ENCODE measurements around the gene SLC7A6OS. TPM values are rescaled to one million over a fixed set of nuclear protein-coding genes. Genes with fewer than 3 reads are reported as not detected.

Gene SLC7A6OS
- 14.5 TPM for total RNA-seq
- long read RNA-seq, full-length matches to known transcripts: 10 of 21 reads
- long read RNA-seq, partial matches to known transcripts: 0 of 21 reads
- long read RNA-seq, other reads (novel, unspliced or antisense): 11 of 21 reads

DNA sequence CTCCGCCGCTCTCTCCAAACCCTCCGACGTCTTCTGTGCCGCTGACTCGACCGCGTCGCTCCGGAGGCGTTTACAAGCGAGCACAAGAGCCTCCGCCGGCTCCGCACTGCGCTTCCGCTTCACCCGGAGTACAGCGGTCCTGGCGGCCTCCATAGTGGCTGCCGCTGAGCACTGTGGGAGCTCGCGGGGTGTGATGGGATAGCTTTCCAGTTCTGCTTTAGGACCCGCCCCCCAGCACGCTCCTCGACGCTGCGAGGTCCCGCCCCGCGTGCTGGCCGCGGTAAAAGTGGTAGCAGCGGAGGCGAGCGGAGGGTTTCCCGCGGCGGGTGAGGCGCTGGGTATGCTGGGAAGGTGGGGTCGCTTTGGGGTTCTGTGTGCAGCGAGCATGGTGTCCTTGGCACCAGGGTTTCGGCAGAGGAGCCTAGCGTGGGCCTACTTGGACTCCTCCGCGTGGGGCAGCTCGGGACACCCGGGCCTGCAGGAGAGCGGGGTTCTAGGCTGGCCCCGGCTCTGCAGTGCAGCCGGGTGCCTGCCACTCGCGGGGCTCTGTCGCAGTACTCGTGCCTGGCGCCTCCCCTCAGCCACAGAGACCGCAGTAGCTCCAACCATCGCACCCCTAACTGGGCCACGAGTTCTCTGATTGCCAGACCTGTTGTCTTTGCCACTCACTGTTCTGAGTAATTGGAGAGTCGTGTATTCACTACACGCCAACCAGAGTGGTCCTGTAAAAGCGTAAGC lies at the start of gene SLC7A6OS, which contains the start of gene PRMT7:
Gene SLC7A6OS, minus strand, starts transcription at position 173 of the 738 bp plus-strand sequence. Its CDS starts 20 bp downstream, at position 153.
Gene PRMT7, plus strand, starts transcription at position 246 of the 738 bp plus-strand sequence. CDS start 4,961 bp downstream, outside the sequence.
- intact Hi-C loops (cut with DNase I): loop anchor here (1.0 to 5.0 kb wide), 2 partner anchors 47 to 64 kb away; partner anchors contain the start of genes PLA2G15 and SLC7A6
- DNase-seq (ENCODE audit: low spot score): peak; percentile 97

DNA sequence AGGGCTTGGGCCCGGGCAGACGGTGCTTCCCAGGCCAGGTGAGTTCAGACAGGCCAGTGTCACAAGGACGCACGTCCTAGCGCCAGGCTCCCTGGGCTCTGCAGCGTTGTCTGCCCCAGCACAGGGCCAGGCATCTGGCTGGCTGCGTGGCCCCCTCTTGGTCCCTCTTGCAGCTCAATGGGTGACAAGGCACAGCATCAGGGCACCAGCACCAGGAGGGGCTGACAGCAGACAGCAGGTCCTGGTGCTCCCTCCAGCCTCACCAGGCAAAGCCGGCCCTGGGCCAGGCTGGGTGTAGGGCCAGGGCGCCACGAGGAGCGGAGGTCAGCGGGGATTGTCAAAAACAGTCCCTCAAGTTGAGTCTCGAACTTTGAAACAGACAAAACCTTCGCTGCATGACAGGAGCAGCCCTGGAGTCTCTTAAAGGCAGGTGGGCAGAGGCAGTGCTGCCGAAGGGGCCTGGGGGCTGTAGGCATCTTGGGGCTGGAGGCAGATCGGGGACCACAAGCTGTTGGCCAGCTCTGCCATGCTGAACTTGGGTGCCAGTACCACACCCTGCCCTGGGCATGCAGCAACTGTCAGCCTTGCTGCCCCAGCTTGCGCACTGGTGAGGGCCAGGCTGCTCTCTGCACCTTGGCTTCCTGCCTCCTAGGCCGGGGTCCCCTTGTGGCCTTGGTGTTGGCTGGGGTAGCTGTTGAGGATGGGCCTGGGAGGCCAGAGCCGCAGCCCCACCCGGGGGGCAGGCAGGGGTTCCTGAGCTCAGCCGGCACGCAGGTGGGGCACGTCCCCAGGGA lies 48.8 kb upstream of the SLC7A6OS start:
- intact Hi-C loops (cut with DNase I): no loop called here
- no peak for DNase-seq (ENCODE audit: low spot score)

DNA sequence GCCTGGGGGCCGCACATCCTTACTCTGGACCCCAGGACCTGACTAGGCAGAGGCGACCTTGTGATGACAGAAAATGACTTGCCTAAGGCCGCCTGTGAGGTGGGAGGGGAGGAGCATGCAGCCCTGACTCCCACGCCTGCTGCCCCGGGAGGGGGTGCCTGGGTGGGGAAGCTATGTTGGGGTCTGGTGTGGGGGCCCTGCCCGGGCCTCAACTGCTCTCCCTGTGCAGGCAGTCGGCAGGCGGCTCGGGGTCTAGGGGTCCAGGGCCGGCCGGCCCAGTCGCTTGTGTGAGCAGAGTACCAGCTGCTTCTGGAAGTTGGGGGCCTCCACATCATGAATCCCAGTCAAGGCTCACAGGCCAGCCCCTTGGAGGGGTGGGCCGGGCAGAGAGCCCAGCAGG lies 48.2 kb upstream of the SLC7A6OS start:
- intact Hi-C loops (cut with DNase I): no loop called here
- no peak for DNase-seq (ENCODE audit: low spot score)

DNA sequence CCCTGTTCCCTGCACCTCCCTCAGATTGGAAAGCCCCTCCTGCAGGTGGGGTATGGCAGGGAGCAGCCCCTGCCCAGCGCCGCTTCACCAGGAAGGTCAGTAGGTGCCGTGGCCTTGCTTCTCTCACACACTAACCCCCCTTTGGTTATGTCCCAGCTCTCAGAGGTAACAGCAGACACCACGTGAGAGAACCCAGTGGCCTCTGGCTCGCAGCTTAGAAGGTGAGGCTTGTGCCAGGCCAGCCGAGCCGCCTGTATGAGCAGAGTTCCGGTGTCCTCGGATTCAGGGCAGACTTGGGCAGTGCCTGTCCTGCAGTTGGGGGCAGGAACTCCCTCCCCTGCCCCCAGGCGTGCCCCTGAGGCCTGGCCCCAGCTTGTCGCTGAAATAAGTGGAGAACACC lies 47.2 kb upstream of the SLC7A6OS start:
- intact Hi-C loops (cut with DNase I): no loop called here
- no peak for DNase-seq (ENCODE audit: low spot score)

DNA sequence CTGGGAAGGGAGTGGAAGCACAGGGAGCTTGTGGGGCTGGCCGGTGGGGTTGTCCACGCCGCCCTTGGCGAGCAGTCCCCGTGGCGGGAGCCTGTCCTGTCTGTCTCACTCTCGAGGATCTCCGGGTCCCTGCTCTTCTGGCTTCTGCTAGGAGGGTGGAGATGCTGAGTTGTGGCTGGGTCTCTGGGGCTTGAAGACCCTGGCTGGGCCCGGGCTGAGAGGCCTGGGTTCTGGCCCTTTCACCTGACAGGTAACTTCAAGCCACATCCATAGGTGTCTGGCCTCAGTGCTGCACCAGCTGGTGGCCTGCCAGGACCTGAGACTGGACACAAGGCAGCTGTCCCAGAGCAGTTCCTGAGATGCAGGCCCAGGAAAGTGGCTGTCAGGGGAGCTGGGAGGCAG lies 46.8 kb upstream of the SLC7A6OS start:
- intact Hi-C loops (cut with DNase I): no loop called here
- DNase-seq (ENCODE audit: low spot score): no peak

DNA sequence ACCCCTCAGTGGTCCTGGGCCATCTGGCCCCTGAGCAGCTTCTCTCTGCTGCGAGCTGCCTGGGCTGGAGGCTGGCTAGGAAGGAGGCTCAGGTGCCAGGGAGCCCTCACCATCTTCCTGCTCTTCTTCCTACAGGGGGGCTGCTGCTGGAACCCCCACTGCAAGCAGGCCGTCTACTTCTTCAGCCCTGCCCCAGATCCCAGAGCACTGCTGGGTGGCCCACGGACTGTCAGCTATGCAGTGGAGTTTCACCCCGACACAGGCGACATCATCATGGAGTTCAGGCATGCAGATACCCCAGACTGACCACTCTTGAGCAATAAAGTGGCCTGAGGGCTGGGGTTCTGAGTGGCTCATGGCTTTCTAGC lies 46.2 kb upstream of the SLC7A6OS start:
- no peak for DNase-seq (ENCODE audit: low spot score)
- intact Hi-C loops (cut with DNase I): no loop called here

DNA sequence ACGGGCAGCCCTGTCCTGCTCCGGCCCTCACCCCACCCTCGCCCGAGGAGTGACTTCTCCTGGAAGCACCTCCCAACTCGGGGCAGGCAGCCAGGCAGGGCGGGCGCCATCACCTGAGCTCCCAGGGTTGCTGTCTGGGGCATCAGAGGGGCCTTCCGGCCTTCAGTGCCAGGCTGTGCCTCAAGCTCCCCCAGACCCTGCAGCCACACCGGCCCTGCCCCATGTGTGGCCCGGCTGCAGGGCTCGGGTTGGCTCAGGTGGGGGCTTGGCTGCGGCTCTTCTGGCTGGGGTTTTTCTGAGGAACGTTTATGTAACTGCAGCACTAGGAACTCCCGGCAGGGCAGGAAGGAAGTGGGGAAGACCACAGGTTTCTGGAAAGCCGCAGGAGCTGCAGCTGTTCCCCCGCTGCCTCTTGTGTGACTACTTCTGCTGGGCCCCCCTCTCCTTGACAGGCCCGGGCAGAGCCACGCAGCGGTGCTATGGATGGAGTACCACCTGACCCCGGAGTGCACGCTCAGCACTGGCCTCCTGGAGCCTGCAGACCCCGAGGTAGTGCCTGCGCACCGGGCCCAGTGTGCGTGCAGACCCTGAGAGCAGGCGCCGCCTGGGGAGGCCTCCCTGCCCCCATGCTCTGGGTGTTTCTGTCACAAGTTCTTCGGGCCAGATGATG lies 45.6 kb upstream of the SLC7A6OS start:
- intact Hi-C loops (cut with DNase I): no loop called here
- no peak for DNase-seq (ENCODE audit: low spot score)

DNA sequence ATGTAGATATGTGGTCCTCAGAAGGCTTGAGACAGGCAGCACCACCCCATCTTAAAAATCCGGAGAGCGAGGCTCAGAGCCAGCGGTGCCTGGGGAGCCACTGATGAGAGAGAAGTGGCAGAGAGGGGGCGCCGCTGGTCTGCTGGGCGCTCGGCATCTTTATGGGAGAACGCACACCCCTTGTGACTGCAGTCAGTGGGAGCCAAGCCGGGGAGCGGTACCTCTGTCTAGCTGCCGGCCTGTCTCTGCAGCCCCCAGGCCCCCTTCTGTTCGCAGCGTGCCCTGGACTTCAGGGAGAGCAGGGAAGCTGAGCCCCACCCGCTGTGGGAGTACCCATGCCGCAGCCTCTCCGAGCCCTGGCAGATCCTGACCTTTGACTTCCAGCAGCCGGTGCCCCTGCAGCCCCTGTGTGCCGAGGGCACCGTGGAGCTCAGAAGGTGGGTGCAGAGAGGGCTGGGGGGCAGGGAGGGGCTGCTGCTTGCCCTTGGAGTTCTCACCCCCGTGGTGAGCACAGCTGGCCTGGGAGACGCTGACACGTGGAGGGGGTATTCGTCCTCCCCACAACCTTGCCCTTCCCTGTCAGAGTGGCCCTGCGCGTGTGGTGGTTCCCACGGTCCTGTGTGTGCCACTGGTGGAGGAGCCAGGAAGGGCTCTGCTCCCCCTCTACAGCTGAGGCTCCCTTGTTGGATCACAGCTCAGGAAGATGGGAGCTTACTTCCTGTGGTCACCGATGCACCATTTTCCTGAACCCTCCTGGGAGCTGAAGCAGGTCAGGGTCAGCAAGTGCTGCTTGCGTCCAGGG lies 44.9 kb upstream of the SLC7A6OS start:
- intact Hi-C loops (cut with DNase I): no loop called here
- no peak for DNase-seq (ENCODE audit: low spot score)

DNA sequence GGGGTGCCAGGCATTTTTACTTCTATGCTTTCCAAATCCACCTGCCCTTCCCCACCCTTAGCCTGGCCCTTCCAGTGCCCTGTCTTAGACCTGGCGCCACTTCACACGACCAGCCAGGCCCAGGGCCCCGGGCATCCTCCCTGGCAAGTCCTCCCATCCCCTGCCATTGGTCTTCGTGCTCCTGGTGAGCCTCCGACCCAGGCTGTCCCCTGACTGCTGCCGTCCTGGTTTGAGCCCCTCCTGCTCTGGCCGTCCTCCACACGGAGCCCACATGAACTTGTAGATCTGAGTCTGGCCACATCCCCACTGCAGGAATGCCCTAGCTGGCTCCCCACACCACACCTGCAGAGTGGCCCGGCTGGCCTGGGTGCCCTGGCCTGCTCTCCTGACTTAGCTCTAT lies 44.1 kb upstream of the SLC7A6OS start:
- intact Hi-C loops (cut with DNase I): no loop called here
- no peak for DNase-seq (ENCODE audit: low spot score)

DNA sequence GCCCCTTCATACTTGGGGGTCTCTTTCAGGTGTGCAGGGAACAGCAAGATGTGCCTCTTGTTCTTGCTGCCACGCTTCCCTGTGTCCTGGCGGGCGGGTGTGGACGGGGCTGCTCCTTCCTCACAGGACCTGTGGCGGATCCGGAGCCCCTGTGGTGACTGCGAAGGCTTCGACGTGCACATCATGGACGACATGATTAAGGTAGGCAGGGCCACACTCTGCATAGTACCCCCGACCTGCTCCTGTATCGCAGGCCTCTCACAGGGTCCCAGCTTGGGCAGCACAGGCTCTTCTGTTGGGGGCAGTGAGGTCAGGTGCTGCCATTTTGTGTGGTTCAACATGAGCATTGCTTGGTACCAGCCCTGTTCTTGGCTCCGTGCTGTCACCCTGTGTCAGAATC lies 42.6 kb upstream of the SLC7A6OS start:
- intact Hi-C loops (cut with DNase I): no loop called here
- no peak for DNase-seq (ENCODE audit: low spot score)

DNA sequence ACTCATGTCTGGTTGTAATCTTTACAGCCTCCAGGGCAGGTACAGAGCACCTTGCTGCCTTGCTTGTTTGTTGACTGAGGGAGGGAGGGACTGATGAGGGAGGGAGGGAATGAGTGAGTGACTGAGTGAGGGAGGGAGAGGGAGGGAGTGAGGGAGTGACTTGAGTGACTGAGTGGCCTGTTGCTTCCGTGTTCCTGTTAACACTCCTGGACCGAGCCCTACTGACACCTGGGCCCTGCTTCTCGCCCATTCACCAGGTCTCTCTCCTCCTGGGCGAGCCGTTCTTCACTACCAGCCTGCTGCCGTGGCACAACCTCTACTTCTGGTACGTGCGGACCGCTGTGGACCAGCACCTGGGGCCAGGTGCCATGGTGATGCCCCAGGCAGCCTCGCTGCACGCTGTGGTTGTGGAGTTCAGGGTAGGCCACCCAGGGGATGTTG lies 41.3 kb upstream of the SLC7A6OS start:
- no peak for DNase-seq (ENCODE audit: low spot score)
- intact Hi-C loops (cut with DNase I): no loop called here

DNA sequence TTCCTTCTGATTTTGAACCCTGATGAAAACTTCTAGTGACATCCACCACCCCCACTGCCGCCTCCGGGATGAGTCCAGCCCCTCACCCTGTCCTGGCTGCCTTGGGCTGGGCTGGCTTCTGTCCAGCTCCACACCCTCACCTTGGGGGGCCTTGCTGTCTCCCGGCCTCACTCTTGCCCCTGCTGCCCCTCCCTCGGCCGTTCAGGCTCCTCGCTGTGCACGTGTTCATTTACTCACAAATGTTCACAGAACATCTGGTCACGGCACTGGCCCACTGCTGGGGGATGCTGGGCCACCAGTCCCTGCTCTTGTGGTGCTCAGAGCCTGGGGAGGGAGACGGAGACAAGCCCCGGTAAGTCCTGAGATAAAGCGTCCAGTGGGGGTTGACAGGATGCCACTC lies 40.7 kb upstream of the SLC7A6OS start:
- intact Hi-C loops (cut with DNase I): no loop called here
- no peak for DNase-seq (ENCODE audit: low spot score)

DNA sequence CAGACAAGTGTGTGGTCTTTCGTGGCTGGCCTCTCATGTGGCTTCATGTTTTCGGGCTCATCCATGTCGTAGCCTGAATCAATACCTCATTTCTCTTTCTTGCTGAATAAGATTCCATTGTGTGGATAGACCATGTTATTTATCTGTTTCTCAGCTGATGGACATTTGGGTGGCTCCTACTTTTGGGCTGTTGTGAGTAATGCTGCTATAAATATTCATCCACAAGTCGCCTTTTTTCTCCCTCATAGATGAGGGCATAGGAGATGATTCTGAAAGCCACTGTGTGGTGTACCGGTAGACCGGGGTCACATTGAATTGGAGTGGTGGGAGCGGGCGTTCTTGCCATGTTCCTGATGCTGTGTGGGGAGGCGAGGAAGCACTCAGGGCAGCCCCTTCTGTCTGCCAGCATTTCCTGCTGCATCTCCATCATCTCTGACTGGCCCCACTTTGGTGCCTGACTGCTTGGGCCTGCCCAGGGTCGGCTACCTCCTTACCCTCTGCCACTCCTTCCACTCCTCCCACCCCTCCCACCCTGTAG lies 40.1 kb upstream of the SLC7A6OS start:
- intact Hi-C loops (cut with DNase I): no loop called here
- DNase-seq (ENCODE audit: low spot score): no peak

DNA sequence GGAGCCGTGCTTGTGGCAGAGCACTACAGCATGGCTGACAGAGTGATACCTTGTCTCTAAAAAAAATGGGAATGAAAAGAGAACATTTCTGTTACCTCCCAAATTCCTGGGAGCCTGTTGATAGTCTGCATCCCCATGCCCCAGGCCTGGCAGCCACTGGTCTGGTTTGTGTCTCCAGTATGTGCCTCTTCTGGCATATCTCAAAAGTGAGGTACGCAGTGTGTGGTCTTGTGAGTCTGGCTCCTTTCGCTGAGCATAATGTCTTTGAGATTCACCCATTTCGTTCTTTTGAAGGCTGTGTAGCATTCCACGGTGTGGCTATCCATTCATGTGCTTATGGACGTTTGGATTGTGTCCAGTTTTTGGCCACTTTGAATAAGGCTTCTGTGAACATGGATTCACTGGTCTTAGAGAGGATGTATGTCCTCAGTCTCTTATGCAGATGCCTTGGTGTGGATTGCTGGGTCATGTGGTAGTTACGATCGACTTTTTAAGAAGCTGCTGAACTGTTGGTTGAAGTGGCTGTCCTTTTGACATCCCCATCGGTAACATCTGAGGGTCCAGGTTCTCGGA lies 39.2 kb upstream of the SLC7A6OS start:
- DNase-seq (ENCODE audit: low spot score): no peak
- intact Hi-C loops (cut with DNase I): no loop called here

DNA sequence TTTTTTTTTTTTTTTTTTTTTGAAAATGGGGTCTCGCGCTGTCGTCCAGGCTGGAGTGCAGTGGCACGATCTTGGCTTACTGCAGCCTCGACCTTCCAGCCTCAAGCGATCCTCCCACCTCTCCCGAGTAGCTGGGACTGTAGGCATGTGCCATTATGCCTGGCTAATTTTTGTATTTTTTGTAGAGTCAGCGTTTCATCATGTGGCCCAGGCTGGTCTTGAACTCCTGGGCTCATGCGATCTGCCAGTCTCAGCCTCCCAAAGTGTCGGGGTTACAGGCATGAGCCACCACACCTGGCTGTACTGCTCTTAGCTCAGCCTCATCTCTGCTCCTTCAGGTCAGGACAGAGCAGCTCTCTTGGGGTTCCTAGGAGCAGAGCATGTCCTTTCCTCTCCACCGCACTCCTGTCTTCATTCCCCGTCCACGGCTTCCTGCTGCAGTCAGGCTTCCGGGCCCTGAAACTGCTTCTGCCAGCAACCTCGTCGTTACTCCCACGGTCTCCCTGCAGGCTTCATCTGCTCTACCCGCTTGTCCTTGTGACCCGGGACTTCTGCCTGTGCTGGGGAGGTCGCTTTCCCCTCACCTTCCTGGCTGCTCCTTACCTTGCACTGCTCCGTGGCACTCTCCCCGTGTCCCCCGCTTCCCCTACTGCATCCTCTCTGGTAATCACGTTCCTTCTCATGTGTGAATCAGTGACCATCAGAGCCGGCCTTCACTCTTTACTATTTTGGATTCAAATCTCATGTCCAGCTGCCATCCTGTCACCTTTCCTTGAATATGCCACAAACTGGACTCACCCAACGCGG lies 38.1 kb upstream of the SLC7A6OS start:
- intact Hi-C loops (cut with DNase I): no loop called here
- no peak for DNase-seq (ENCODE audit: low spot score)

DNA sequence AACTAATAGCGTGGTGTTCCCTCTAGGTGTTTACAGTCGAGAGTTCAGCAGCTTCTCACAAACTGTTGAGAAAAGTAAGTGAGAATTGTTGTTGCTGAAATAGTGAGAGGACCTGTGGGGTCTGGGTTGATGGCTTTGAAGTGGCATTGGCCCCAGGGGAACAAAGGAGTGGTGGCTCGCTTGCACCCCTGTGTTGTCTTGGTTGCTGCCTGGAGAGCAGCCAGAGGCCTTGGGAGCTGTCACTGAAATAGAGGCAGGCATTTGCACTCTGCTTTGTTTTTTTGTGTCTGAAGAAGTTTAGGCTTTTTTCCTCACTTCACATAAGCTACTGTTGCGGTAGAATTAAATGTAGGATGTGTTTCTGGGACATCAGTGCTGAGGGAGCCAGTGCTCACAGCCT lies 36.9 kb upstream of the SLC7A6OS start:
- DNase-seq (ENCODE audit: low spot score): no peak
- intact Hi-C loops (cut with DNase I): no loop called here

DNA sequence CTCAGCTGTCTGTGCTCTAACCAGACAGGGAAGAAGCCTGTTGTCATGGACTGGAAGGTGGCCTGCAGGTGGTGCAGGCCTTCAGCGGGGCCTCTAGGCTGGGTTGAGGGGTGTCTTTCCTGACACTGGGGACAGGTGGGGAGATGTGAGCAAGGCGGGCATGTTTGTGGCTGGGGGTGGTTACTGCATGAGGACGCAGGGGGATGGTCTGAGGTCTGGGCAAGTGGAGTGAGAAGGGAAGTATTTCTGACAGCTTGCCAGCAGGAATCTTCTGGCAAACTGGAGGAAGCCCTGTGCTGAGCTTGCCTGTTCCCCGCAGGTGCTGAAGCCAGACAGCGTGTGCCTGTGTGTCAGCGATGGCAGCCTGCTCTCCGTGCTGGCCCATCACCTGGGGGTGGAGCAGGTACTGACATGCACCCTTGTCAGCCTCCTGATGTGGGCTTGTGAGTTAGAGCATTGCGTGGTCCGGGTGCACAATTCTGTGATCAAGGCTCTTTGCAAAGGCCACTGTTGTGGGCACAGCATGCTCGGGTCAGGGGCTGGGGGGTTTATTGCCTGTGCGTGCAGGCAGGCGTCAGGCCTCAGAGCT lies 36.2 kb upstream of the SLC7A6OS start:
- intact Hi-C loops (cut with DNase I): no loop called here
- DNase-seq (ENCODE audit: low spot score): no peak

All from cardiac septum (tissue), 1 donor.